ENCODE data around the gene NEDD4.
"Not testable (repeated sequence)": the region's sequence is repeated elsewhere in the genome, so short reads cannot be mapped to it uniquely, and the experiment has no call there.

Gene NEDD4

GRCh38 chr15:55846116-55846707, 147.2 kb downstream of the NEDD4 start:
- Histone ChIP-seq H3K4me3 (ENCODE audit: low read depth in 1 of 2, low read length in 2 of 2) (no peak overlapping the region), H3K27me3 (ENCODE audit: control insufficient read depth in 1 of 2, insufficient read depth in 2 of 2, low read length in 2 of 2) (no peaks in the 10 kb centered on the region), H3K9me3 (ENCODE audit: control insufficient read depth in 1 of 2, low read length in 2 of 2) (no peaks in the 10 kb centered on the region), H3K27ac (ENCODE audit: low read depth, low read length) (no peak overlapping the region), H3K4me1 (ENCODE audit: control insufficient read depth in 1 of 2, insufficient read depth in 2 of 2, low read length in 2 of 2) (no peaks in the 10 kb centered on the region), H3K36me3 (ENCODE audit: control insufficient read depth in 1 of 2, insufficient read depth in 2 of 2, low read length in 2 of 2) (peaks cover 9 to 28% of the 10 kb centered on the region in 2 donors), H3K9ac (ENCODE audit: low read depth in 1 of 2, low read length in 2 of 2) (no peak overlapping the region)

GRCh38 chr15:55842897-55843296, 150.5 kb downstream of the NEDD4 start:
- not testable (repeated sequence) for H3K27ac ChIP-seq (ENCODE audit: low read depth, low read length); H3K4me1 ChIP-seq (ENCODE audit: control insufficient read depth in 1 of 2, insufficient read depth in 2 of 2, low read length in 2 of 2); H3K4me3 ChIP-seq (ENCODE audit: low read depth in 1 of 2, low read length in 2 of 2); H3K27me3 ChIP-seq (ENCODE audit: control insufficient read depth in 1 of 2, insufficient read depth in 2 of 2, low read length in 2 of 2); H3K9me3 ChIP-seq (ENCODE audit: control insufficient read depth in 1 of 2, low read length in 2 of 2); H3K9ac ChIP-seq (ENCODE audit: low read depth in 1 of 2, low read length in 2 of 2)
- peaks cover 5 to 26% of the 10 kb centered on the region in 2 donors for H3K36me3 ChIP-seq (ENCODE audit: control insufficient read depth in 1 of 2, insufficient read depth in 2 of 2, low read length in 2 of 2)

GRCh38 chr15:55835866-55836265, 157.5 kb downstream of the NEDD4 start:
- Histone ChIP-seq H3K36me3 (ENCODE audit: control insufficient read depth in 1 of 2, insufficient read depth in 2 of 2, low read length in 2 of 2) (peaks cover 0 to 20% of the 10 kb centered on the region in 2 donors), H3K27ac (ENCODE audit: low read depth, low read length) (no peak overlapping the region), H3K4me1 (ENCODE audit: control insufficient read depth in 1 of 2, insufficient read depth in 2 of 2, low read length in 2 of 2) (no peaks in the 10 kb centered on the region), H3K27me3 (ENCODE audit: control insufficient read depth in 1 of 2, insufficient read depth in 2 of 2, low read length in 2 of 2) (no peaks in the 10 kb centered on the region), H3K4me3 (ENCODE audit: low read depth in 1 of 2, low read length in 2 of 2) (no peak overlapping the region), H3K9me3 (ENCODE audit: control insufficient read depth in 1 of 2, low read length in 2 of 2) (no peaks in the 10 kb centered on the region), H3K9ac (ENCODE audit: low read depth in 1 of 2, low read length in 2 of 2) (no peak overlapping the region)

GRCh38 chr15:55834331-55834730, 159.1 kb downstream of the NEDD4 start:
- no peak overlapping the region for H3K27ac ChIP-seq (ENCODE audit: low read depth, low read length)
- H3K27me3 ChIP-seq (ENCODE audit: control insufficient read depth in 1 of 2, insufficient read depth in 2 of 2, low read length in 2 of 2), result no peaks in the 10 kb centered on the region
- H3K4me1 ChIP-seq (ENCODE audit: control insufficient read depth in 1 of 2, insufficient read depth in 2 of 2, low read length in 2 of 2), result no peaks in the 10 kb centered on the region
- H3K9ac ChIP-seq (ENCODE audit: low read depth in 1 of 2, low read length in 2 of 2), result no peak overlapping the region
- peaks cover 4 to 28% of the 10 kb centered on the region in 2 donors for H3K36me3 ChIP-seq (ENCODE audit: control insufficient read depth in 1 of 2, insufficient read depth in 2 of 2, low read length in 2 of 2)
- no peak overlapping the region for H3K4me3 ChIP-seq (ENCODE audit: low read depth in 1 of 2, low read length in 2 of 2)
- H3K9me3 ChIP-seq (ENCODE audit: control insufficient read depth in 1 of 2, low read length in 2 of 2), result no peaks in the 10 kb centered on the region

- peaks cover 4 to 21% of the 10 kb centered on the region in 2 donors for H3K36me3 ChIP-seq (ENCODE audit: control insufficient read depth in 1 of 2, insufficient read depth in 2 of 2, low read length in 2 of 2)
- H3K4me3 ChIP-seq (ENCODE audit: low read depth in 1 of 2, low read length in 2 of 2), result no peak overlapping the region
- H3K27me3 ChIP-seq (ENCODE audit: control insufficient read depth in 1 of 2, insufficient read depth in 2 of 2, low read length in 2 of 2), result no peaks in the 10 kb centered on the region
- no peaks in the 10 kb centered on the region for H3K9me3 ChIP-seq (ENCODE audit: control insufficient read depth in 1 of 2, low read length in 2 of 2)
- H3K4me1 ChIP-seq (ENCODE audit: control insufficient read depth in 1 of 2, insufficient read depth in 2 of 2, low read length in 2 of 2), result no peaks in the 10 kb centered on the region
- H3K9ac ChIP-seq (ENCODE audit: low read depth in 1 of 2, low read length in 2 of 2), result no peak overlapping the region
- no peak overlapping the region for H3K27ac ChIP-seq (ENCODE audit: low read depth, low read length)
These were observed 163.6 kb downstream of the NEDD4 start for GRCh38 chr15:55829826-55830225.

- H3K27me3 ChIP-seq (ENCODE audit: control insufficient read depth in 1 of 2, insufficient read depth in 2 of 2, low read length in 2 of 2), result no peaks in the 10 kb centered on the region
- no peak overlapping the region for H3K27ac ChIP-seq (ENCODE audit: low read depth, low read length)
- H3K9me3 ChIP-seq (ENCODE audit: control insufficient read depth in 1 of 2, low read length in 2 of 2), result no peaks in the 10 kb centered on the region
- no peak overlapping the region for H3K9ac ChIP-seq (ENCODE audit: low read depth in 1 of 2, low read length in 2 of 2)
- no peaks in the 10 kb centered on the region for H3K4me1 ChIP-seq (ENCODE audit: control insufficient read depth in 1 of 2, insufficient read depth in 2 of 2, low read length in 2 of 2)
- H3K4me3 ChIP-seq (ENCODE audit: low read depth in 1 of 2, low read length in 2 of 2), result no peak overlapping the region
- peaks cover 4 to 17% of the 10 kb centered on the region in 2 donors for H3K36me3 ChIP-seq (ENCODE audit: control insufficient read depth in 1 of 2, insufficient read depth in 2 of 2, low read length in 2 of 2)
These were observed 165.5 kb downstream of the NEDD4 start for GRCh38 chr15:55827955-55828354.

- Histone ChIP-seq H3K36me3 (ENCODE audit: control insufficient read depth in 1 of 2, insufficient read depth in 2 of 2, low read length in 2 of 2) (peaks cover 4 to 13% of the 10 kb centered on the region in 2 donors), H3K4me1 (ENCODE audit: control insufficient read depth in 1 of 2, insufficient read depth in 2 of 2, low read length in 2 of 2) (no peaks in the 10 kb centered on the region), H3K27ac (ENCODE audit: low read depth, low read length) (no peak overlapping the region), H3K9ac (ENCODE audit: low read depth in 1 of 2, low read length in 2 of 2) (no peak overlapping the region), H3K9me3 (ENCODE audit: control insufficient read depth in 1 of 2, low read length in 2 of 2) (no peaks in the 10 kb centered on the region), H3K4me3 (ENCODE audit: low read depth in 1 of 2, low read length in 2 of 2) (no peak overlapping the region), H3K27me3 (ENCODE audit: control insufficient read depth in 1 of 2, insufficient read depth in 2 of 2, low read length in 2 of 2) (no peaks in the 10 kb centered on the region)
These were observed 166.2 kb downstream of the NEDD4 start for GRCh38 chr15:55827204-55827603.

GRCh38 chr15:55824857-55825613, 168.4 kb downstream of the NEDD4 start:
- H3K27ac ChIP-seq (ENCODE audit: low read depth, low read length), result no peak overlapping the region
- H3K9ac ChIP-seq (ENCODE audit: low read depth in 1 of 2, low read length in 2 of 2), result no peak overlapping the region

GRCh38 chr15:55823699-55824340, 169.6 kb downstream of the NEDD4 start:
- no peak overlapping the region for H3K9ac ChIP-seq (ENCODE audit: low read depth in 1 of 2, low read length in 2 of 2)
- no peaks in the 10 kb centered on the region for H3K9me3 ChIP-seq (ENCODE audit: control insufficient read depth in 1 of 2, low read length in 2 of 2)
- H3K36me3 ChIP-seq (ENCODE audit: control insufficient read depth in 1 of 2, insufficient read depth in 2 of 2, low read length in 2 of 2), result no peaks in the 10 kb centered on the region
- H3K4me3 ChIP-seq (ENCODE audit: low read depth in 1 of 2, low read length in 2 of 2), result no peak overlapping the region
- no peaks in the 10 kb centered on the region for H3K4me1 ChIP-seq (ENCODE audit: control insufficient read depth in 1 of 2, insufficient read depth in 2 of 2, low read length in 2 of 2)
- no peak overlapping the region for H3K27ac ChIP-seq (ENCODE audit: low read depth, low read length)
- H3K27me3 ChIP-seq (ENCODE audit: control insufficient read depth in 1 of 2, insufficient read depth in 2 of 2, low read length in 2 of 2), result no peaks in the 10 kb centered on the region

More at GRCh38 chr15:55824857-55825613, 168.4 kb downstream of the NEDD4 start:
- Histone ChIP-seq H3K27me3 (ENCODE audit: control insufficient read depth in 1 of 2, insufficient read depth in 2 of 2, low read length in 2 of 2) (no peaks in the 10 kb centered on the region), H3K4me3 (ENCODE audit: low read depth in 1 of 2, low read length in 2 of 2) (no peak overlapping the region), H3K36me3 (ENCODE audit: control insufficient read depth in 1 of 2, insufficient read depth in 2 of 2, low read length in 2 of 2) (peaks cover 2 to 3% of the 10 kb centered on the region in 2 donors), H3K4me1 (ENCODE audit: control insufficient read depth in 1 of 2, insufficient read depth in 2 of 2, low read length in 2 of 2) (no peaks in the 10 kb centered on the region), H3K9me3 (ENCODE audit: control insufficient read depth in 1 of 2, low read length in 2 of 2) (no peaks in the 10 kb centered on the region)

GRCh38 chr15:55823191-55823670, 170.2 kb downstream of the NEDD4 start:
- Histone ChIP-seq H3K27me3 (ENCODE audit: control insufficient read depth in 1 of 2, insufficient read depth in 2 of 2, low read length in 2 of 2) (no peaks in the 10 kb centered on the region), H3K4me1 (ENCODE audit: control insufficient read depth in 1 of 2, insufficient read depth in 2 of 2, low read length in 2 of 2) (no peaks in the 10 kb centered on the region), H3K9ac (ENCODE audit: low read depth in 1 of 2, low read length in 2 of 2) (no peak overlapping the region), H3K4me3 (ENCODE audit: low read depth in 1 of 2, low read length in 2 of 2) (no peak overlapping the region), H3K27ac (ENCODE audit: low read depth, low read length) (no peak overlapping the region), H3K36me3 (ENCODE audit: control insufficient read depth in 1 of 2, insufficient read depth in 2 of 2, low read length in 2 of 2) (no peaks in the 10 kb centered on the region), H3K9me3 (ENCODE audit: control insufficient read depth in 1 of 2, low read length in 2 of 2) (no peaks in the 10 kb centered on the region)
